ENCODE results near the gene MPPED2.

DNA sequence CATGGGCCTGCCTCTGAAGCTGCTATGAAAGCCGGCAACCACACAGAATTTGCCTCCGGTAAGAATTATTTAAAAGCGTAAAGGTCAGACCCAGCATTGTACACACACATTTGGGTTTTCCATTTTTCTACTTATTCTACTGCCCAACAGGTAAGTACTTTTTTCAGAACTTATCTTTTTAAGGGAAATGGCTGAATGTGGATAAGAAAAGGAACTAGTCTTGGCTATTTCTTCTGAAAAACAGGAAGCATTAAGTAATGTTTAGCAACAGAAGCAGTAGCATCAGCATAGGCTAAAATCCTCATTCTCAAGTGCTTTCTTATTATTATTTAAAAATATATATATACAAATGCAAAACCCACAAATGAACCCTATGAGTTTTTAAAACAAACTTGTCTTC, 103.1 kb downstream of the MPPED2 start:
- TF ChIP-seq, protein P1, sequence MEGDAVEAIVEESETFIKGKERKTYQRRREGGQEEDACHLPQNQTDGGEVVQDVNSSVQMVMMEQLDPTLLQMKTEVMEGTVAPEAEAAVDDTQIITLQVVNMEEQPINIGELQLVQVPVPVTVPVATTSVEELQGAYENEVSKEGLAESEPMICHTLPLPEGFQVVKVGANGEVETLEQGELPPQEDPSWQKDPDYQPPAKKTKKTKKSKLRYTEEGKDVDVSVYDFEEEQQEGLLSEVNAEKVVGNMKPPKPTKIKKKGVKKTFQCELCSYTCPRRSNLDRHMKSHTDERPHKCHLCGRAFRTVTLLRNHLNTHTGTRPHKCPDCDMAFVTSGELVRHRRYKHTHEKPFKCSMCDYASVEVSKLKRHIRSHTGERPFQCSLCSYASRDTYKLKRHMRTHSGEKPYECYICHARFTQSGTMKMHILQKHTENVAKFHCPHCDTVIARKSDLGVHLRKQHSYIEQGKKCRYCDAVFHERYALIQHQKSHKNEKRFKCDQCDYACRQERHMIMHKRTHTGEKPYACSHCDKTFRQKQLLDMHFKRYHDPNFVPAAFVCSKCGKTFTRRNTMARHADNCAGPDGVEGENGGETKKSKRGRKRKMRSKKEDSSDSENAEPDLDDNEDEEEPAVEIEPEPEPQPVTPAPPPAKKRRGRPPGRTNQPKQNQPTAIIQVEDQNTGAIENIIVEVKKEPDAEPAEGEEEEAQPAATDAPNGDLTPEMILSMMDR (IDR thresholded peaks at IDR 0.05) = no peak
- no peak for TF ChIP-seq POLR2A (IDR thresholded peaks at IDR 0.05)
